ENCODE results near the gene RPP40.

DNA sequence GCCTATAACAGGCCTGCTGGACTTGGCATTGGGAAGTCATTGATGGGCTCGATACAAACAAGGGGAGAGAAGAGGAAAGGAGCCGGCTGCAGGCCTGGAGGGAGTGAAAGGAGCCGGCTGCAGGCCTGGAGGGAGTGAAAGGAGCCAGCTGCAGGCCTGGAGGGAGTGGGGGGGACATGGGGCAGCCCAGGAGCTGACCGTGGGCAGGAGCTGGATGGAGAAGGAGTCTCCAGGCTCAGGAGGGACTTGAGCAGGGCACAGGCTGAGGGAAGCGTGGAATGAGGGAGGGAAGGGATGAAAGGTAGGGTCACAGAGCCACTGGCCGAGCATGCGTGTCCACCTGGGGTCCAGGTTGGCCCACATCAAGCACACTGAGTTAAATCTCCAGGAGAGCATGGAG, 32.0 kb downstream of the RPP40 start:
- TF ChIP-seq, protein P1, sequence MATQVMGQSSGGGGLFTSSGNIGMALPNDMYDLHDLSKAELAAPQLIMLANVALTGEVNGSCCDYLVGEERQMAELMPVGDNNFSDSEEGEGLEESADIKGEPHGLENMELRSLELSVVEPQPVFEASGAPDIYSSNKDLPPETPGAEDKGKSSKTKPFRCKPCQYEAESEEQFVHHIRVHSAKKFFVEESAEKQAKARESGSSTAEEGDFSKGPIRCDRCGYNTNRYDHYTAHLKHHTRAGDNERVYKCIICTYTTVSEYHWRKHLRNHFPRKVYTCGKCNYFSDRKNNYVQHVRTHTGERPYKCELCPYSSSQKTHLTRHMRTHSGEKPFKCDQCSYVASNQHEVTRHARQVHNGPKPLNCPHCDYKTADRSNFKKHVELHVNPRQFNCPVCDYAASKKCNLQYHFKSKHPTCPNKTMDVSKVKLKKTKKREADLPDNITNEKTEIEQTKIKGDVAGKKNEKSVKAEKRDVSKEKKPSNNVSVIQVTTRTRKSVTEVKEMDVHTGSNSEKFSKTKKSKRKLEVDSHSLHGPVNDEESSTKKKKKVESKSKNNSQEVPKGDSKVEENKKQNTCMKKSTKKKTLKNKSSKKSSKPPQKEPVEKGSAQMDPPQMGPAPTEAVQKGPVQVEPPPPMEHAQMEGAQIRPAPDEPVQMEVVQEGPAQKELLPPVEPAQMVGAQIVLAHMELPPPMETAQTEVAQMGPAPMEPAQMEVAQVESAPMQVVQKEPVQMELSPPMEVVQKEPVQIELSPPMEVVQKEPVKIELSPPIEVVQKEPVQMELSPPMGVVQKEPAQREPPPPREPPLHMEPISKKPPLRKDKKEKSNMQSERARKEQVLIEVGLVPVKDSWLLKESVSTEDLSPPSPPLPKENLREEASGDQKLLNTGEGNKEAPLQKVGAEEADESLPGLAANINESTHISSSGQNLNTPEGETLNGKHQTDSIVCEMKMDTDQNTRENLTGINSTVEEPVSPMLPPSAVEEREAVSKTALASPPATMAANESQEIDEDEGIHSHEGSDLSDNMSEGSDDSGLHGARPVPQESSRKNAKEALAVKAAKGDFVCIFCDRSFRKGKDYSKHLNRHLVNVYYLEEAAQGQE (IDR thresholded peaks at IDR 0.05; ENCODE audit: low read depth), result no peak
- no peak for TF ChIP-seq ZBTB7A (IDR thresholded peaks at IDR 0.05; ENCODE audit: low read depth)
- TF ChIP-seq EP300 (IDR thresholded peaks at IDR 0.05; ENCODE audit: borderline replicate concordance), result no peak
- no peak for TF ChIP-seq CREB1 (IDR thresholded peaks at IDR 0.05; ENCODE audit: low read depth)
- no peak for TF ChIP-seq YY1 (IDR thresholded peaks at IDR 0.05; ENCODE audit: low read depth)
- TF ChIP-seq FOXM1 (IDR thresholded peaks at IDR 0.05; ENCODE audit: borderline replicate concordance, low read depth), result no peak
- no peak for TF ChIP-seq TAF1 (IDR thresholded peaks at IDR 0.05; ENCODE audit: low read depth)
- no peak for TF ChIP-seq TCF12 (IDR thresholded peaks at IDR 0.05; ENCODE audit: low read depth)
- TF ChIP-seq, protein P2, sequence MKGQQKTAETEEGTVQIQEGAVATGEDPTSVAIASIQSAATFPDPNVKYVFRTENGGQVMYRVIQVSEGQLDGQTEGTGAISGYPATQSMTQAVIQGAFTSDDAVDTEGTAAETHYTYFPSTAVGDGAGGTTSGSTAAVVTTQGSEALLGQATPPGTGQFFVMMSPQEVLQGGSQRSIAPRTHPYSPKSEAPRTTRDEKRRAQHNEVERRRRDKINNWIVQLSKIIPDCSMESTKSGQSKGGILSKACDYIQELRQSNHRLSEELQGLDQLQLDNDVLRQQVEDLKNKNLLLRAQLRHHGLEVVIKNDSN (IDR thresholded peaks at IDR 0.05), result no peak
- TF ChIP-seq, protein P3, sequence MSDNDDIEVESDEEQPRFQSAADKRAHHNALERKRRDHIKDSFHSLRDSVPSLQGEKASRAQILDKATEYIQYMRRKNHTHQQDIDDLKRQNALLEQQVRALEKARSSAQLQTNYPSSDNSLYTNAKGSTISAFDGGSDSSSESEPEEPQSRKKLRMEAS (IDR thresholded peaks at IDR 0.05), result no peak
- TF ChIP-seq NFIC (IDR thresholded peaks at IDR 0.05), result no peak
- no peak for TF ChIP-seq TEAD4 (IDR thresholded peaks at IDR 0.05)
- no peak for TF ChIP-seq CEBPB (IDR thresholded peaks at IDR 0.05)
- no peak for TF ChIP-seq EGR1 (IDR thresholded peaks at IDR 0.05)

Measured in Ishikawa (cell line).